Activated naive CD4-positive, alpha-beta T cell treated with anti-CD3 and anti-CD28 coated beads, Interleukin-2, amount 10 ng/mL, durations not matched to agents 7 days and 5 days (primary cell): ENCODE results near the gene SPATS2.

Experiments used
- CTCF ChIA-PET: fragments of 350-600 bp; sonication (Branson Sonifier 250); formaldehyde crosslinking; loops from one replicate; lab custom pipeline; 2021; ENCODE audit warnings: antibody characterized with exemption; lab: Charles Lee
- DNase-seq: peaks from one replicate; pipeline ENCODE4 v3.0.0-alpha.2; 2020
- H3K27ac Mint-ChIP-seq: one replicate; pipeline ENCODE4 v1.8.0; 2021; ENCODE audit warnings: mild to moderate bottlenecking, moderate library complexity, mixed read lengths
- H3K27me3 Mint-ChIP-seq: one replicate; pipeline ENCODE4 v1.8.0; 2021; ENCODE audit warnings: mild to moderate bottlenecking, mixed read lengths
- H3K36me3 Mint-ChIP-seq: one replicate; pipeline ENCODE4 v1.8.0; 2021; ENCODE audit warnings: mixed read lengths
- H3K4me1 Mint-ChIP-seq: one replicate; pipeline ENCODE4 v1.8.0; 2021; ENCODE audit warnings: mixed read lengths
- H3K4me3 Mint-ChIP-seq: one replicate; pipeline ENCODE4 v1.8.0; 2021; ENCODE audit warnings: mild to moderate bottlenecking, moderate library complexity, mixed read lengths
- H3K9me3 Mint-ChIP-seq: one replicate; pipeline ENCODE4 v1.8.0; 2021; ENCODE audit warnings: mixed read lengths

The SPATS2 gene

GRCh38 chr12:49455501-49455900 lies 88.2 kb downstream of the SPATS2 start:
- no peak overlapping the region for H3K4me3 Mint-ChIP-seq
- no peak for DNase-seq
- peaks cover 11% of the 10 kb centered on the region for H3K4me1 Mint-ChIP-seq
- H3K9me3 Mint-ChIP-seq: no peaks in the 10 kb centered on the region
- H3K27ac Mint-ChIP-seq: no peak overlapping the region
- H3K36me3 Mint-ChIP-seq: peaks cover 1% of the 10 kb centered on the region
- no peaks in the 10 kb centered on the region for H3K27me3 Mint-ChIP-seq
- CTCF ChIA-PET: interaction anchor here (0.6 kb wide), 1 partner anchor 13 kb away, joined by 3 read pairs; no protein-coding TSS in a partner anchor

GRCh38 chr12:49456131-49456679 lies 88.9 kb downstream of the SPATS2 start:
- Mint-ChIP-seq H3K4me3 (no peak overlapping the region), H3K36me3 (peaks cover 1% of the 10 kb centered on the region), H3K4me1 (peaks cover 11% of the 10 kb centered on the region), H3K9me3 (no peaks in the 10 kb centered on the region), H3K27ac (no peak overlapping the region), H3K27me3 (no peaks in the 10 kb centered on the region)
- CTCF ChIA-PET: interaction anchor here (0.9 kb wide), 1 partner anchor 10 kb away, joined by 3 read pairs; no protein-coding TSS in a partner anchor
- no peak for DNase-seq

GRCh38 chr12:49458816-49459215 lies 91.6 kb downstream of the SPATS2 start:
- H3K4me1 Mint-ChIP-seq: no peaks in the 10 kb centered on the region
- no peaks in the 10 kb centered on the region for H3K27me3 Mint-ChIP-seq
- peaks cover 2% of the 10 kb centered on the region for H3K36me3 Mint-ChIP-seq
- no peak overlapping the region for H3K27ac Mint-ChIP-seq
- CTCF ChIA-PET: no interaction called here
- DNase-seq: no peak
- no peaks in the 10 kb centered on the region for H3K9me3 Mint-ChIP-seq
- H3K4me3 Mint-ChIP-seq: no peak overlapping the region

- Mint-ChIP-seq H3K27me3 (no peaks in the 10 kb centered on the region), H3K4me3 (no peak overlapping the region), H3K27ac (no peak overlapping the region), H3K4me1 (no peaks in the 10 kb centered on the region), H3K9me3 (no peaks in the 10 kb centered on the region), H3K36me3 (peaks cover 2% of the 10 kb centered on the region)
- CTCF ChIA-PET: interaction anchor here (0.9 to 1.3 kb wide), 4 partner anchors 10 to 103 kb away, joined by 3 to 6 read pairs (median 4); no protein-coding TSS in a partner anchor
- DNase-seq: no peak
Measured at GRCh38 chr12:49461221-49461620, 94.0 kb downstream of the SPATS2 start.

GRCh38 chr12:49462083-49462744 lies 95.0 kb downstream of the SPATS2 start:
- Mint-ChIP-seq H3K9me3 (no peaks in the 10 kb centered on the region), H3K27me3 (no peaks in the 10 kb centered on the region), H3K4me3 (no peak overlapping the region), H3K36me3 (peaks cover 2% of the 10 kb centered on the region), H3K27ac (no peak overlapping the region), H3K4me1 (no peaks in the 10 kb centered on the region)
- CTCF ChIA-PET: no interaction called here
- DNase-seq: no peak

DNA sequence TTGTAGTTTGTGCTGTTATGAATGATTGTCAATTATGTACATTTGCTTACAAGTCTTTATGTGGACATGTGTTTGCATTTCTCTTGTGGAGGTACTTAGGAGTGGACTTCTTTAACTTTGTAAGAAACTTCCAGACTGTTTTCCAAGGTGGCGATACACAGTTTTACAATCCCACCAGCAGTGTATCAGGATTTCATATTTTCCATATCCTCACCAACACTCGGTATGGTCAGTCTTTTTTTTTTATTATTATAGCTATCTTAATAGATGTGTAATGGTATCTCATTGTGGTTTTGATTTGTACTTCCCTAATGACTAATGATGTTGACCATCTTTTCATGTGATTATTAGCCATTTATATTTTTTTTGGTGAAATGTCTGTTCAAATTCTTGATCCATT lies 97.9 kb downstream of the SPATS2 start:
- H3K4me3 Mint-ChIP-seq: no peak overlapping the region
- no peaks in the 10 kb centered on the region for H3K9me3 Mint-ChIP-seq
- H3K27me3 Mint-ChIP-seq: no peaks in the 10 kb centered on the region
- no peak for DNase-seq
- peaks cover 2% of the 10 kb centered on the region for H3K36me3 Mint-ChIP-seq
- H3K4me1 Mint-ChIP-seq: no peaks in the 10 kb centered on the region
- CTCF ChIA-PET: no interaction called here
- H3K27ac Mint-ChIP-seq: no peak overlapping the region

GRCh38 chr12:49470986-49471385 lies 103.7 kb downstream of the SPATS2 start:
- H3K27ac Mint-ChIP-seq: no peak overlapping the region
- H3K4me1 Mint-ChIP-seq: no peaks in the 10 kb centered on the region
- H3K9me3 Mint-ChIP-seq: no peaks in the 10 kb centered on the region
- CTCF ChIA-PET: interaction anchor here (1.2 kb wide), 1 partner anchor 10 kb away, joined by 3 read pairs; no protein-coding TSS in a partner anchor
- H3K36me3 Mint-ChIP-seq: no peaks in the 10 kb centered on the region
- no peaks in the 10 kb centered on the region for H3K27me3 Mint-ChIP-seq
- no peak overlapping the region for H3K4me3 Mint-ChIP-seq
- DNase-seq: no peak

DNA sequence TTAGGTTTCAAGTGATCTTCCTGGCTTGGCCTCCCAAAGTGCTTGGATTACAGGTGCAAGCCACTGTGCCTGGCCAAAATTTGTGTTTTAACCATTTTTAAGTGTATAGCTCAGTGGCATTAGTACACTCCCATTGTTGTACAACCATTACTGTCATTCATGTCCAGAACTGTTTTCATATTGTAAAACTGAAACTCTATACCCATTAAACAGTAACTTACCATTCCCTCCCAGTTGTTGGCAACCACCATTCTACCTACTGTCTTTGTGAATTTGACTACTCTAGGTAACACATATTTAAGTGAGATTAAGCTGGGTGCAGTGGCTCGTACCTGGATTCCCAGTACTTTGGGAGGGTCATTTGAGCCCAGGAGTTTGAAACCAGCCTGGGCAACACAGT lies 104.3 kb downstream of the SPATS2 start:
- CTCF ChIA-PET: interaction anchor here (1.2 kb wide), 1 partner anchor 11 kb away, joined by 3 read pairs; no protein-coding TSS in a partner anchor
- DNase-seq: no peak
- Mint-ChIP-seq H3K27me3 (no peaks in the 10 kb centered on the region), H3K36me3 (no peaks in the 10 kb centered on the region), H3K4me1 (peaks cover 1% of the 10 kb centered on the region), H3K9me3 (no peaks in the 10 kb centered on the region), H3K4me3 (no peak overlapping the region), H3K27ac (no peak overlapping the region)

- Mint-ChIP-seq H3K4me1 (peaks cover 6% of the 10 kb centered on the region), H3K27ac (no peak overlapping the region), H3K36me3 (no peaks in the 10 kb centered on the region), H3K9me3 (no peaks in the 10 kb centered on the region), H3K27me3 (no peaks in the 10 kb centered on the region), H3K4me3 (no peak overlapping the region)
- DNase-seq: no peak
- CTCF ChIA-PET: no interaction called here
Measured at GRCh38 chr12:49476091-49476490, 108.8 kb downstream of the SPATS2 start.

DNA sequence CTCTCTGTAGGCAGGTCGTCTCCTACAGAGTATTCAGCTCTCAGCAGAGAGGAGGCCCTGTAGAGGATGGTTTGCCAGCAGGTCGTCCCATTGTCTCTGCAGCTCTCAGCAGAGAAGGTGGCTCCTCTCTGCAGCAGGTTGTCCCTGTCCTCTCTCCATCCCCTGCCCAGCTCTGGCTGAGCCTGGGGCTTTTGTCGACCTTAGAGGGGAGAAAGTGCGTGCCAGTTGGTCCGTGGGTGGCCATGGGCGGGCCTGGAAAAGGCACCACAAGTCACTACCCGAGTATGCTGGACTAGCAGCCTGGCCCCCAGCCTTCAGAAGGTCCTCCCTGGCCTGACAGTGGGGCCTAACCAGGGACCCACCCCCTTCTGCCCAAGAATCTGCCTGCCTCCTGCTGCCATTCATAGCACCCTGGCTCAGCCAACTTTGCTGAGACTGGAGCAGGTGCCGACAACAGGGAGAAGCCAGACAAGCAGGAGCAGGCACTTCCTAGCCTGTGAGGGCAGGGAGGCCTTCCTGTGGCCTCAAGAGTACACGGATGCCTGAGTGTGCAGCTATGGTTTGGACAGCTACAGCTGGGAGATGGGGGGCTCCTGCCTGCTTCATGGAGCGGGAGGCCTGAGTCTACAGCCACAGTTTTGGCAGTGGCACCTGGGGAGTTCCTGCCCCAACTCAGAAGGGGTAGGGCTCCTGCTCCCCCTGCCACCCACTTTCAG lies 111.8 kb downstream of the SPATS2 start:
- Mint-ChIP-seq H3K4me3 (no peak overlapping the region), H3K27me3 (no peaks in the 10 kb centered on the region), H3K36me3 (no peaks in the 10 kb centered on the region), H3K27ac (no peak overlapping the region), H3K4me1 (peaks cover 10% of the 10 kb centered on the region), H3K9me3 (no peaks in the 10 kb centered on the region)
- CTCF ChIA-PET: no interaction called here
- DNase-seq: no peak

GRCh38 chr12:49482095-49483051 lies 115.1 kb downstream of the SPATS2 start:
- no peak overlapping the region for H3K4me3 Mint-ChIP-seq

GRCh38 chr12:49483619-49484018 lies 116.4 kb downstream of the SPATS2 start:
- no peak overlapping the region for H3K4me3 Mint-ChIP-seq
- H3K9me3 Mint-ChIP-seq: no peaks in the 10 kb centered on the region
- CTCF ChIA-PET: no interaction called here
- H3K36me3 Mint-ChIP-seq: no peaks in the 10 kb centered on the region
- DNase-seq: no peak
- H3K27ac Mint-ChIP-seq: no peak overlapping the region
- peaks cover 4% of the 10 kb centered on the region for H3K4me1 Mint-ChIP-seq
- H3K27me3 Mint-ChIP-seq: no peaks in the 10 kb centered on the region

More at GRCh38 chr12:49482095-49483051, 115.1 kb downstream of the SPATS2 start:
- H3K27ac Mint-ChIP-seq: no peak overlapping the region
- DNase-seq: no peak
- H3K27me3 Mint-ChIP-seq: no peaks in the 10 kb centered on the region
- no peaks in the 10 kb centered on the region for H3K9me3 Mint-ChIP-seq
- peaks cover 6% of the 10 kb centered on the region for H3K4me1 Mint-ChIP-seq
- CTCF ChIA-PET: interaction anchor here (1.5 to 2.1 kb wide), 2 partner anchors 22 to 124 kb away, joined by 4 to 6 read pairs; no protein-coding TSS in a partner anchor
- H3K36me3 Mint-ChIP-seq: no peaks in the 10 kb centered on the region

GRCh38 chr12:49487605-49488004 lies 120.3 kb downstream of the SPATS2 start:
- CTCF ChIA-PET: interaction anchor here (1.2 kb wide), 1 partner anchor 129 kb away, joined by 4 read pairs; no protein-coding TSS in a partner anchor
- DNase-seq: no peak
- Mint-ChIP-seq H3K4me3 (no peak overlapping the region), H3K9me3 (no peaks in the 10 kb centered on the region), H3K4me1 (peaks cover 4% of the 10 kb centered on the region), H3K27ac (no peak overlapping the region), H3K27me3 (no peaks in the 10 kb centered on the region), H3K36me3 (no peaks in the 10 kb centered on the region)
